OCI-LY3 (cell line): Measurements from ENCODE around the gene LSP1.

Experiments used
- CTCF ChIP-seq: fragments of 200-600, 300-600 bp; sonication (generic); IDR thresholded peaks from 2 replicates; pipeline ENCODE4 v1.5.1; 2014; ENCODE audit warnings: antibody characterized with exemption, low read length, low read depth
- EZH2phosphoT487 ChIP-seq: fragments of 200-600 bp; shearing (Covaris generic); IDR thresholded peaks from 2 replicates; pipeline ENCODE4 v1.6.1; 2018; ENCODE audit warnings: antibody characterized with exemption, mixed run types, low read depth

GRCh38 chr11:1937616-1938342 is 84.9 kb downstream of the LSP1 start:
- TF ChIP-seq CTCF (no peak), EZH2phosphoT487 (no peak)
